BLaER1 treated with 17β-estradiol and CSF1 and Interleukin-3, amounts not matched to agents 10 nM and 100 nM (cell line): Measurements from ENCODE around the gene CDH20.

Experiments
- H3K27ac ChIP-seq, 11 experiments: shearing (Covaris generic); formaldehyde crosslinking; 2 replicates each; pipeline ENCODE4 v1.8.1; 2022
- H3K27me3 ChIP-seq, 11 experiments: shearing (Covaris generic); formaldehyde crosslinking; 2 replicates each; pipeline ENCODE4 v1.8.1; 2022
- H3K36me3 ChIP-seq, 11 experiments: shearing (Covaris generic); formaldehyde crosslinking; 2 replicates each; pipeline ENCODE4 v1.8.1; 2022
- H3K4me1 ChIP-seq, 10 experiments: shearing (Covaris generic); formaldehyde crosslinking; 2 replicates each; pipeline ENCODE4 v1.8.1; 2022
- H3K4me2 ChIP-seq, 11 experiments: shearing (Covaris generic); formaldehyde crosslinking; 2 replicates each; pipeline ENCODE4 v1.8.1; 2022
- H3K4me3 ChIP-seq, 10 experiments: shearing (Covaris generic); formaldehyde crosslinking; 2 replicates each; pipeline ENCODE4 v1.8.1; 2022
- H3K9ac ChIP-seq, 11 experiments: shearing (Covaris generic); formaldehyde crosslinking; 2 replicates each; pipeline ENCODE4 v1.8.1; 2022
- H3K9me3 ChIP-seq, 11 experiments: shearing (Covaris generic); formaldehyde crosslinking; replicated peaks in 1 of 11; 2 replicates each; pipeline ENCODE4 v1.8.1; 2022
- H4K20me1 ChIP-seq, 11 experiments: shearing (Covaris generic); formaldehyde crosslinking; 2 replicates each; pipeline ENCODE4 v1.8.1; 2022
- Cebpa-rat ChIP-seq, 11 experiments: shearing (Covaris generic); IDR thresholded peaks; 2 replicates each; pipeline ENCODE4 v1.8.1; 2022

CDH20 gene

DNA sequence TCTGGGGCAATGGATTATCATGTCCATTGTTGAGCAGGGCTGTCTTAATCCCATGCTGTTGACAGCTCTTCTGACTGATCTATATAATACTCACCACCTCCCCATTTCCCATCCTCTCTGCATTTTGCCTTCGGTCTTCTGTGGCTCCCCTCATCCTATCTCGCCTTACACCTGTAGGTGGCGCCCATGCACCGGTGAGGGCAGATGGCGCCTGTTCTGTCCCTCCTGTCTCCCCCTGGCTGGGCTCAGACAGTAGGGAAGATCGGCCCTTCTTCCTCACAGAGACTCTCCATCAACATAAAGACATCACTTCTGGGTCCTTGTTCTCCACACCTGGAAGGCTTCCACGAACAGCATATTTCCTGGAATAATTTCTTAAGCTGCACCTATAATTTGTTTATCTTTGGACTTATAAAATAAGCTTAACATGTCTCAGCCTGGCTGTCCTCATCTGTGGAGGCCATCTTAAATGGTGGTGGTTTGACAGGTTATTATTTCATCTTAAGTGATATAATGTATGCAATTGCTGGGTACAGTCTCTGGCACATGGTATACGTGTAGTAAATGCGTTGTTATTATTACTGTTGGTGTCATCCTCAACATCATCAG is 10.9 kb upstream of the CDH20 start:
- Histone ChIP-seq H3K4me3 (no peak overlapping the region), H3K27me3 (no peaks in the 10 kb centered on the region), H3K9ac (no peak overlapping the region), H3K4me1 (no peaks in the 10 kb centered on the region), H3K27ac (no peak overlapping the region), H3K4me2 (no peak overlapping the region), H4K20me1 (no peaks in the 10 kb centered on the region), H3K36me3 (no peaks in the 10 kb centered on the region), H3K9me3 (no peaks in the 10 kb centered on the region; a peak in 2 of 22 replicates)
- no peak for TF ChIP-seq Cebpa-rat (IDR thresholded peaks at IDR 0.05)

GRCh38 chr18:61323951-61324350 is 9.3 kb upstream of the CDH20 start:
- Histone ChIP-seq H3K4me3 (no peak overlapping the region), H3K27me3 (no peaks in the 10 kb centered on the region), H3K4me1 (no peaks in the 10 kb centered on the region), H3K27ac (no peak overlapping the region), H3K9me3 (no peaks in the 10 kb centered on the region; a peak in 2 of 22 replicates), H3K36me3 (no peaks in the 10 kb centered on the region), H3K9ac (no peak overlapping the region), H3K4me2 (no peak overlapping the region), H4K20me1 (no peaks in the 10 kb centered on the region)
- no peak for TF ChIP-seq Cebpa-rat (IDR thresholded peaks at IDR 0.05)

DNA sequence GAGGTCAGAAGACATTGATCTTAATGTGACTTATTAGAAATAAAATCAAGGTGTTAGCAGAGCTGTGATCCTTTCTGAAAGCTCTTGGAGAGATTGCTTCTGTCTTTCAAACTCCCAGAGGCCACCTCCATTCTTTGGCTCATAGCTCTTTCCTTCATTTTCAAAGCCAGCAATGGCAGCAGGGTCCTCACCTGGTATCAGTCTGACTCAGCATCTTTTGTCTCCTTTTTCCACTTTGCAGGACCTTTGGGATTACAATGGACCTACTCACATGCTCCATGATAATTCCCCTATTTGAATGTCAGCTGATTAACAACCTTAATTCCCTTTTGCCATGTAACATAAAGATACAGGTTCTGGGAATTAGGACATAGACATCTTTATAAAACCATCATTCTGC is 6.8 kb upstream of the CDH20 start:
- Histone ChIP-seq H3K9ac (no peak overlapping the region), H4K20me1 (no peaks in the 10 kb centered on the region), H3K4me2 (no peak overlapping the region), H3K4me3 (no peak overlapping the region), H3K4me1 (no peaks in the 10 kb centered on the region), H3K27me3 (no peaks in the 10 kb centered on the region), H3K27ac (no peak overlapping the region), H3K36me3 (no peaks in the 10 kb centered on the region), H3K9me3 (no peaks in the 10 kb centered on the region)
- no peak for TF ChIP-seq Cebpa-rat (IDR thresholded peaks at IDR 0.05)

GRCh38 chr18:61329398-61329797 is 3.8 kb upstream of the CDH20 start:
- no peak overlapping the region for H3K4me3 ChIP-seq
- no peaks in the 10 kb centered on the region for H3K4me1 ChIP-seq
- no peaks in the 10 kb centered on the region for H4K20me1 ChIP-seq
- no peak for TF ChIP-seq Cebpa-rat (IDR thresholded peaks at IDR 0.05)
- H3K4me2 ChIP-seq: no peak overlapping the region
- H3K27ac ChIP-seq: no peak overlapping the region
- no peaks in the 10 kb centered on the region for H3K36me3 ChIP-seq
- H3K9ac ChIP-seq: no peak overlapping the region
- peaks cover 8 to 16% (median 13%) of the 10 kb centered on the region in 11 experiments for H3K9me3 ChIP-seq
- H3K27me3 ChIP-seq: no peaks in the 10 kb centered on the region

DNA sequence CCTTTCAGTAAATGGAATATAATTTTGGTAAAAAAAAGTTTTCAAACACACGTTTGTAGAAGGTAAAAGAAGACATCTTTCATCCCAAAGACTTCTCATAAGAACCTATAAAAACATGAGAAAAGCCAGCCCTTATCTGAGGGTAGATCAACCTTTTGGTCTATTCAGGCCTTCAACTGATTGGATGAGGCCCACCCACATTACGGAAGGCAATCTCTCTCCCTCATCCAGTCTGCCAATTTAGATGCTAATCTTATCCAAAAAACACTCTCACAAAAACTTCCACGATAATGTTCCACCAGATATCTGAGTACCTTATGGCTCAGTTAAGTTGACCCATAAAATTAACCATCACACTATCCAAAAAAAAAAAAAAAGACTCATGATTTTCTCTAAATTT is 2.2 kb upstream of the CDH20 start:
- no peaks in the 10 kb centered on the region for H3K4me1 ChIP-seq
- no peak overlapping the region for H3K27ac ChIP-seq
- no peak for TF ChIP-seq Cebpa-rat (IDR thresholded peaks at IDR 0.05)
- no peak overlapping the region for H3K4me2 ChIP-seq
- no peaks in the 10 kb centered on the region for H3K36me3 ChIP-seq
- H3K27me3 ChIP-seq: no peaks in the 10 kb centered on the region
- H3K4me3 ChIP-seq: no peak overlapping the region
- peaks cover 9 to 16% (median 15%) of the 10 kb centered on the region in 11 experiments for H3K9me3 ChIP-seq
- H4K20me1 ChIP-seq: no peaks in the 10 kb centered on the region
- H3K9ac ChIP-seq: no peak overlapping the region

- H3K9ac ChIP-seq: no peak overlapping the region
- H3K4me3 ChIP-seq: no peak overlapping the region
- H4K20me1 ChIP-seq: no peaks in the 10 kb centered on the region
- no peak for TF ChIP-seq Cebpa-rat (IDR thresholded peaks at IDR 0.05)
- no peaks in the 10 kb centered on the region for H3K4me1 ChIP-seq
- no peaks in the 10 kb centered on the region for H3K36me3 ChIP-seq
- H3K9me3 ChIP-seq: peaks cover 9 to 16% (median 15%) of the 10 kb centered on the region in 11 experiments
- no peak overlapping the region for H3K27ac ChIP-seq
- no peak overlapping the region for H3K4me2 ChIP-seq
- no peaks in the 10 kb centered on the region for H3K27me3 ChIP-seq
Observed at GRCh38 chr18:61333746-61334490, 688 bp downstream of the CDH20 start.

DNA sequence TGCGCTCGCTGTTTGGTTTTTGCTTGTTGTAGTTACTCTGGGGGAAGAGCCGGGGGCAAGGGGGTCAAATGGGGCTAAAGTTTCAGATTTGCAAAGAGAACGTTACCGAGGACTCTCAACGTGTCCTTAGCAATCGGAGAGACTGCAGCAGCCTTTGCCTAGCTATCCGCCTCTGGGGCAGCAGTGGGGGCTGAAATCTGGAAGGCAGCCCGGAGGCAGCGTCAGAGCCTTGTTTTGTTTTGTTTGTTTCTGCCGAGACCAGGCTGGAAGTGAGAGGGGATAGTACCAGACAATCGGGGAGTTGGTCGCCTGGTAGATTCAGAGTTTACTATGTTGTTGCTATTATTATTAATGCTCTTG is 1.2 kb downstream of the CDH20 start:
- Histone ChIP-seq H3K27me3 (no peaks in the 10 kb centered on the region), H3K9me3 (peaks cover 9 to 16% (median 15%) of the 10 kb centered on the region in 11 experiments), H3K9ac (no peak overlapping the region), H3K4me3 (no peak overlapping the region), H3K4me1 (no peaks in the 10 kb centered on the region), H4K20me1 (no peaks in the 10 kb centered on the region), H3K36me3 (no peaks in the 10 kb centered on the region), H3K27ac (no peak overlapping the region), H3K4me2 (no peak overlapping the region)
- no peak for TF ChIP-seq Cebpa-rat (IDR thresholded peaks at IDR 0.05)

DNA sequence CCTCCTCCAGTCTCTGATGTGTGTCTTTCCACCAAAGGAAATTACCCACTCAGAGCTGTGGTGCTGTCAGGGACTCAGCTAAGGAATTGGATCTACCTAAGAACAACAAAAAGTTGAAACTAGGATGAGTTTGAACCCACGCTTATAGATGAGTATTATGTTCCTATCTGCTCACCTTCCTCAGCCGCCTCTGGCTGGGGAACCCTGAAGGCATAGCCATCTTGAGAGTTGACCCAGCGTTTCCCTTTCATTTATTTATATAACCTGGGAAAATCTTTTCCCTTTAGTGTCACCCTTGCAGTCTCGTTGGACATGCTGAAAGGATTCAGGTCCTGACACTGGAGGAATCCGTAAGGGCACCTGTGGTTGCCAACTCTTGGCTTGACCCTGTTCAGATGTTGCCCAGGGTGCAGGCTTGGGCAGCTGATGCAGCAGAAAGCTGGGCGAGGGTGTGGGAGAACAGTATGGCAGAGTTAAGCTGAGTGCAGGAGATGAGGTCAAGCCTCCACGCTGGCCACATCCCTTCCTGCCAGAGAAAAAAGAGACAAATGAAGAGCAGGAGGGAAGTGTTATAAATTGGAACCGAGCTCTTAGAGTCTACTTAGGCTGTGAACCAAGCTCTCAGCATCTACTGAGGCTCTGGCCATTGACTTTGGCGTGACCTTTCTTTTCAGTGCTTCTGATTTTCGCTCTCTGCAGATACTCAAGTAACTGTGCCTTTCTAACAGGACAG is 1.9 kb downstream of the CDH20 start:
- no peak for TF ChIP-seq Cebpa-rat (IDR thresholded peaks at IDR 0.05)
- H3K9me3 ChIP-seq: peaks cover 9 to 16% (median 15%) of the 10 kb centered on the region in 11 experiments
- H3K27ac ChIP-seq: no peak overlapping the region
- no peaks in the 10 kb centered on the region for H3K27me3 ChIP-seq
- H3K9ac ChIP-seq: no peak overlapping the region
- H4K20me1 ChIP-seq: no peaks in the 10 kb centered on the region
- H3K4me2 ChIP-seq: no peak overlapping the region
- H3K4me1 ChIP-seq: no peaks in the 10 kb centered on the region
- no peak overlapping the region for H3K4me3 ChIP-seq
- no peaks in the 10 kb centered on the region for H3K36me3 ChIP-seq

DNA sequence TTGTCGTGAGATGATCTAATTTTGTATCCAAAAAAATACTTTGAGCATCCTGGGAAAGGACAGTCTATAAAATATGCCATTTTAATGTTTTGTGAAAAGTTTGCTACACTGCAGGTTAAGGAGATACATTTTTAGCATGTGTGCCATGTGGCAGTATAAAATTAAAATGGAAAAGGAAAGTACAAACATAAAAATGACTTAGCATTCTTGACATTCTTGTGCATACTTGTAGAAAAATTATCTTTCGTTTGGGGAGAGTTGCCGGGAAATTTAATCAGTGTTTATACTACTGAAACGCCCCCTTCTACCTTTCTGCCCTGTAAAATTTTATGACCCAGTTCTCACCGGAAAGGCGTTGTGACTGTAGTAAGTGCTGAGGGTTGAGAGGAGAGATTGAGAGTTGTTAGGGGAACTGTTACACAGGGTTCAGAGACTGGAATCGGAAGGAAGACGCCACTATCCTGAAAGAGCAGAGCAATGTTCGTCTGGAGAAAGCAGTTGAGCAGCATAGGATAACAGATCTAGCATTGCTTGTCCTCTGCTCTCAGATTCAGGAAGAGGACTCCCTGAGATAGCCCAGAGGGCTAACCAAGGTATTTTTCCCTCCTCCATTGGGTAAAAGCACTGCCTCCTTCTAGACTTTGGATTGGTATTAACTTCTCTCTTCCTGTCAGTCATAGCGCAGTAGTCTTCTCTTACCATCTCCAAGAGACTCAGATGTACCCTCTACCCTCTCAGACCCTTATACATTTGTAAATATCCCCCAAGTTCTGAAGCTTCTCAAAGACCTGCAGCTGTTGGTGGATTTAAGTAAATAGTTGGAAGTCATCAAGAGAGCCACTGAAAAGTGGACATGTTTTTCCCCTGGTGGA is 2.7 kb downstream of the CDH20 start:
- no peak overlapping the region for H3K4me2 ChIP-seq
- H3K4me1 ChIP-seq: no peaks in the 10 kb centered on the region
- no peaks in the 10 kb centered on the region for H3K27me3 ChIP-seq
- H3K36me3 ChIP-seq: no peaks in the 10 kb centered on the region
- no peaks in the 10 kb centered on the region for H4K20me1 ChIP-seq
- no peak overlapping the region for H3K9ac ChIP-seq
- peaks cover 9 to 16% (median 15%) of the 10 kb centered on the region in 11 experiments for H3K9me3 ChIP-seq
- H3K27ac ChIP-seq: no peak overlapping the region
- TF ChIP-seq Cebpa-rat (IDR thresholded peaks at IDR 0.05): no peak
- H3K4me3 ChIP-seq: no peak overlapping the region
